Activated CD4-positive, alpha-beta T cell treated with anti-CD3 and anti-CD28 coated beads, Interleukin-2, amount 10 ng/mL, durations not matched to agents 7 days and 5 days (primary cell): ENCODE results near the gene NEDD4L. TPM values are rescaled to one million over a fixed set of nuclear protein-coding genes. Genes with fewer than 3 reads are reported as not detected.

Experiments used
- CTCF ChIA-PET: fragments of 350-600 bp; sonication (Branson Sonifier 250); formaldehyde crosslinking; loops from one replicate; lab custom pipeline; 2021; ENCODE audit warnings: antibody characterized with exemption; lab: Charles Lee
- POLR2A ChIA-PET: fragments of 350-600 bp; sonication (Branson Sonifier 250); formaldehyde crosslinking; loops from one replicate; lab custom pipeline; 2021; ENCODE audit warnings: antibody characterized with exemption; lab: Charles Lee
- DNase-seq: peaks from one replicate; pipeline ENCODE4 v3.0.0-alpha.2; 2020
- H3K27ac Mint-ChIP-seq: one replicate; pipeline ENCODE4 v1.8.0; 2021; ENCODE audit warnings: mild to moderate bottlenecking, moderate library complexity, mixed read lengths
- H3K27me3 Mint-ChIP-seq: one replicate; pipeline ENCODE4 v1.8.0; 2021; ENCODE audit warnings: mixed read lengths
- H3K36me3 Mint-ChIP-seq: one replicate; pipeline ENCODE4 v1.8.0; 2021; ENCODE audit warnings: low read depth, mixed read lengths
- H3K4me1 Mint-ChIP-seq: one replicate; pipeline ENCODE4 v1.8.0; 2021; ENCODE audit warnings: mixed read lengths
- H3K4me3 Mint-ChIP-seq: one replicate; pipeline ENCODE4 v1.8.0; 2021; ENCODE audit warnings: mild to moderate bottlenecking, moderate library complexity, mixed read lengths
- H3K9me3 Mint-ChIP-seq: one replicate; pipeline ENCODE4 v1.8.0; 2021; ENCODE audit warnings: mixed read lengths
- total RNA-seq, 2 experiments: library from RNA; stranded (reverse); gene quantifications; one replicate each; pipeline ENCODE4 v1.2.3, GENCODE V29; 2021

NEDD4L gene
- total RNA-seq, 2 experiments from 2014 or later: 5.6 to 8.1 TPM

- Mint-ChIP-seq H3K27me3 (peaks cover 15% of the 10 kb centered on the region), H3K4me1 (peaks cover 18% of the 10 kb centered on the region), H3K4me3 (no peak overlapping the region), H3K27ac (no peak overlapping the region), H3K9me3 (no peaks in the 10 kb centered on the region), H3K36me3 (no peaks in the 10 kb centered on the region)
- ChIA-PET CTCF (no interaction called here), POLR2A (no interaction called here)
- DNase-seq: no peak
Measured at GRCh38 chr18:58212274-58212673, 168.2 kb downstream of the NEDD4L start.

- POLR2A ChIA-PET: no interaction called here
- H3K4me3 Mint-ChIP-seq: no peak overlapping the region
Measured at GRCh38 chr18:58213440-58213839, 169.4 kb downstream of the NEDD4L start.

GRCh38 chr18:58215011-58215410, 171.0 kb downstream of the NEDD4L start:
- Mint-ChIP-seq H3K36me3 (no peaks in the 10 kb centered on the region), H3K27ac (no peak overlapping the region), H3K9me3 (no peaks in the 10 kb centered on the region), H3K4me1 (peaks cover 16% of the 10 kb centered on the region), H3K27me3 (peaks cover 18% of the 10 kb centered on the region), H3K4me3 (no peak overlapping the region)
- ChIA-PET POLR2A (no interaction called here), CTCF (no interaction called here)
- no peak for DNase-seq

More at GRCh38 chr18:58213440-58213839, 169.4 kb downstream of the NEDD4L start:
- Mint-ChIP-seq H3K27me3 (peaks cover 15% of the 10 kb centered on the region), H3K36me3 (no peaks in the 10 kb centered on the region), H3K9me3 (no peaks in the 10 kb centered on the region), H3K27ac (no peak overlapping the region), H3K4me1 (peaks cover 18% of the 10 kb centered on the region)
- no peak for DNase-seq
- CTCF ChIA-PET: no interaction called here

GRCh38 chr18:58216071-58216481, 172.1 kb downstream of the NEDD4L start:
- no peak overlapping the region for H3K27ac Mint-ChIP-seq
- no peaks in the 10 kb centered on the region for H3K36me3 Mint-ChIP-seq
- CTCF ChIA-PET: no interaction called here
- no peaks in the 10 kb centered on the region for H3K9me3 Mint-ChIP-seq
- H3K4me1 Mint-ChIP-seq: peaks cover 16% of the 10 kb centered on the region
- H3K4me3 Mint-ChIP-seq: no peak overlapping the region
- H3K27me3 Mint-ChIP-seq: peaks cover 17% of the 10 kb centered on the region
- POLR2A ChIA-PET: no interaction called here
- no peak for DNase-seq

- ChIA-PET CTCF (interaction anchor here (0.6 kb wide), 1 partner anchor 111 kb away, joined by 3 read pairs; no protein-coding TSS in a partner anchor), POLR2A (no interaction called here)
- H3K27me3 Mint-ChIP-seq: peaks cover 17% of the 10 kb centered on the region
Measured at GRCh38 chr18:58217052-58217451, 173.0 kb downstream of the NEDD4L start.

GRCh38 chr18:58218117-58218516, 174.1 kb downstream of the NEDD4L start:
- DNase-seq: no peak
- POLR2A ChIA-PET: no interaction called here
- H3K36me3 Mint-ChIP-seq: no peaks in the 10 kb centered on the region
- no peaks in the 10 kb centered on the region for H3K9me3 Mint-ChIP-seq
- no peak overlapping the region for H3K4me3 Mint-ChIP-seq
- peaks cover 13% of the 10 kb centered on the region for H3K4me1 Mint-ChIP-seq
- H3K27ac Mint-ChIP-seq: no peak overlapping the region
- CTCF ChIA-PET: no interaction called here
- peaks cover 14% of the 10 kb centered on the region for H3K27me3 Mint-ChIP-seq

More at GRCh38 chr18:58217052-58217451, 173.0 kb downstream of the NEDD4L start:
- H3K9me3 Mint-ChIP-seq: no peaks in the 10 kb centered on the region
- H3K4me1 Mint-ChIP-seq: peaks cover 16% of the 10 kb centered on the region
- no peak overlapping the region for H3K4me3 Mint-ChIP-seq
- no peak for DNase-seq
- H3K27ac Mint-ChIP-seq: no peak overlapping the region
- no peaks in the 10 kb centered on the region for H3K36me3 Mint-ChIP-seq

- Mint-ChIP-seq H3K9me3 (no peaks in the 10 kb centered on the region), H3K4me1 (no peaks in the 10 kb centered on the region), H3K27me3 (peaks cover 11% of the 10 kb centered on the region), H3K36me3 (no peaks in the 10 kb centered on the region), H3K27ac (no peak overlapping the region), H3K4me3 (no peak overlapping the region)
- ChIA-PET POLR2A (no interaction called here), CTCF (interaction anchor here (0.5 kb wide), 1 partner anchor 395 kb away, joined by 3 read pairs; no protein-coding TSS in a partner anchor)
- DNase-seq: no peak
Measured at GRCh38 chr18:58221060-58221725, 177.2 kb downstream of the NEDD4L start.

- peaks cover 5% of the 10 kb centered on the region for H3K27me3 Mint-ChIP-seq
- H3K4me3 Mint-ChIP-seq: no peak overlapping the region
- no peaks in the 10 kb centered on the region for H3K9me3 Mint-ChIP-seq
- CTCF ChIA-PET: no interaction called here
- no peak overlapping the region for H3K27ac Mint-ChIP-seq
- DNase-seq: no peak
- H3K36me3 Mint-ChIP-seq: no peaks in the 10 kb centered on the region
- POLR2A ChIA-PET: no interaction called here
- no peaks in the 10 kb centered on the region for H3K4me1 Mint-ChIP-seq
Measured at GRCh38 chr18:58222432-58223125, 178.6 kb downstream of the NEDD4L start.

GRCh38 chr18:58223717-58224424, 179.8 kb downstream of the NEDD4L start:
- no peaks in the 10 kb centered on the region for H3K4me1 Mint-ChIP-seq
- H3K4me3 Mint-ChIP-seq: no peak overlapping the region
- H3K27me3 Mint-ChIP-seq: peaks cover 1% of the 10 kb centered on the region
- POLR2A ChIA-PET: no interaction called here
- no peaks in the 10 kb centered on the region for H3K9me3 Mint-ChIP-seq
- no peaks in the 10 kb centered on the region for H3K36me3 Mint-ChIP-seq
- no peak for DNase-seq
- H3K27ac Mint-ChIP-seq: no peak overlapping the region
- CTCF ChIA-PET: no interaction called here

- POLR2A ChIA-PET: no interaction called here
- Mint-ChIP-seq H3K9me3 (no peaks in the 10 kb centered on the region), H3K4me1 (no peaks in the 10 kb centered on the region), H3K27me3 (no peaks in the 10 kb centered on the region), H3K27ac (no peak overlapping the region), H3K36me3 (no peaks in the 10 kb centered on the region), H3K4me3 (no peak overlapping the region)
- CTCF ChIA-PET: no interaction called here
- no peak for DNase-seq
Measured at GRCh38 chr18:58224425-58224750, 180.4 kb downstream of the NEDD4L start.

GRCh38 chr18:58225101-58225500, 181.1 kb downstream of the NEDD4L start:
- Mint-ChIP-seq H3K36me3 (no peaks in the 10 kb centered on the region), H3K4me1 (no peaks in the 10 kb centered on the region), H3K4me3 (no peak overlapping the region), H3K9me3 (no peaks in the 10 kb centered on the region), H3K27ac (no peak overlapping the region), H3K27me3 (no peaks in the 10 kb centered on the region)
- no peak for DNase-seq
- CTCF ChIA-PET: no interaction called here
- POLR2A ChIA-PET: no interaction called here

- Mint-ChIP-seq H3K36me3 (no peaks in the 10 kb centered on the region), H3K9me3 (no peaks in the 10 kb centered on the region), H3K4me3 (no peak overlapping the region), H3K27ac (no peak overlapping the region), H3K27me3 (no peaks in the 10 kb centered on the region), H3K4me1 (no peaks in the 10 kb centered on the region)
- ChIA-PET CTCF (interaction anchor here (0.5 to 0.6 kb wide), 2 partner anchors 150 to 605 kb away, joined by 3 to 5 read pairs; no protein-coding TSS in a partner anchor), POLR2A (no interaction called here)
- DNase-seq: no peak
Measured at GRCh38 chr18:58226429-58226828, 182.4 kb downstream of the NEDD4L start.

GRCh38 chr18:58227361-58227930, 183.4 kb downstream of the NEDD4L start:
- DNase-seq: no peak
- H3K27me3 Mint-ChIP-seq: no peaks in the 10 kb centered on the region
- POLR2A ChIA-PET: no interaction called here
- no peaks in the 10 kb centered on the region for H3K4me1 Mint-ChIP-seq
- no peak overlapping the region for H3K4me3 Mint-ChIP-seq
- no peak overlapping the region for H3K27ac Mint-ChIP-seq
- H3K36me3 Mint-ChIP-seq: no peaks in the 10 kb centered on the region
- CTCF ChIA-PET: interaction anchor here (0.6 kb wide), 1 partner anchor 914 kb away, joined by 3 read pairs; no protein-coding TSS in a partner anchor
- no peaks in the 10 kb centered on the region for H3K9me3 Mint-ChIP-seq
